ENCODE data around the gene XG. TPM values are rescaled to one million over a fixed set of nuclear protein-coding genes. Genes with fewer than 3 reads are reported as not detected.

XG gene
- total and polyA plus RNA-seq, 2 donors (not counting 3 experiments of a cell fraction or from before 2014, with no cell fraction given) = 0.10 TPM; not detected in 1

DNA sequence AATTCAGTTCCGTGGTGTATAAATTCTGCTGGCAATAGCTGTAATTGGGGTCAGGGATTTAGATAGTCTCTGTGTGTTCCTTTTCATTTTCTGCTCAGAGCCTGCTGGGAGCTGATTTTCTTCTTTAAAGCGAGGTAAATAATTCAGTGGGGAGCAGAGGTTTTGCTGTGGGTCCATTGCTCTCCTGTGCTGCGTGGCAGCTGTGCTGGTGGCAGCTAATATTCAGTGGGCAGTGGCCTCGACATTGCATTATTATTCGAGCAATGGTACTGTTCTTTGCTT, 13.7 kb downstream of the XG start:
- Histone ChIP-seq H3K36me3 (ENCODE audit: control insufficient read depth in 2 of 2, extremely low read depth in 1 of 2, insufficient read depth in 2 of 2, low read length in 2 of 2) (no peaks in the 10 kb centered on the region), H3K27me3 (ENCODE audit: control insufficient read depth in 2 of 2, insufficient read depth in 2 of 2, low read length in 2 of 2) (no peaks in the 10 kb centered on the region), H4K20me1 (replicated peaks; ENCODE audit: control insufficient read depth, extremely low read depth, insufficient read depth, low read length) (no peaks in the 10 kb centered on the region), H3K9me1 (replicated peaks; ENCODE audit: control insufficient read depth, extremely low read depth, insufficient read depth, low read length) (no peaks in the 10 kb centered on the region), H3K27ac (ENCODE audit: insufficient read depth, low read depth, low read length) (no peak overlapping the region), H3K4me3 (replicated peaks in 1 of 3; ENCODE audit: insufficient read depth in 1 of 3, low read depth in 1 of 3, low read length in 3 of 3) (no peak overlapping the region), H2AFZ (ENCODE audit: low read depth, low read length) (no peak overlapping the region), H3K79me2 (ENCODE audit: control insufficient read depth, insufficient read depth, low read length) (no peaks in the 10 kb centered on the region), H3K4me2 (ENCODE audit: insufficient read depth, low read length) (no peak overlapping the region), H3K9me3 (replicated peaks; ENCODE audit: control insufficient read depth, insufficient read depth, low read length) (no peaks in the 10 kb centered on the region), H3K9ac (replicated peaks; ENCODE audit: extremely low read depth, insufficient read depth, low read length) (no peak overlapping the region), H3K4me1 (ENCODE audit: control insufficient read depth, extremely low read depth, insufficient read depth, low read length) (peaks cover 4% of the 10 kb centered on the region)
- TF ChIP-seq JUN (IDR thresholded peaks at IDR 0.05; ENCODE audit: borderline replicate concordance, insufficient read depth, insufficient read length, low read depth) (no peak), MYC (IDR thresholded peaks at IDR 0.05; ENCODE audit: low read depth, low read length) (no peak), POLR2AphosphoS5 (IDR thresholded peaks at IDR 0.05; ENCODE audit: insufficient read depth, low read depth, low read length) (no peak), GATA2 (IDR thresholded peaks at IDR 0.05; ENCODE audit: insufficient read depth, insufficient read length, low read depth, low read length) (no peak), POLR2A (IDR thresholded peaks at IDR 0.05; ENCODE audit: low read depth, low read length) (no peak), EZH2 (IDR thresholded peaks at IDR 0.05; ENCODE audit: borderline replicate concordance, low read depth, low read length, severe bottlenecking) (no peak), FOS (IDR thresholded peaks at IDR 0.05; ENCODE audit: borderline replicate concordance, insufficient read depth, low read length) (no peak)
- TF ChIP-seq, protein P1, sequence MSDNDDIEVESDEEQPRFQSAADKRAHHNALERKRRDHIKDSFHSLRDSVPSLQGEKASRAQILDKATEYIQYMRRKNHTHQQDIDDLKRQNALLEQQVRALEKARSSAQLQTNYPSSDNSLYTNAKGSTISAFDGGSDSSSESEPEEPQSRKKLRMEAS (IDR thresholded peaks at IDR 0.05; ENCODE audit: insufficient read depth, insufficient read length) = no peak
- TF ChIP-seq, protein P2, sequence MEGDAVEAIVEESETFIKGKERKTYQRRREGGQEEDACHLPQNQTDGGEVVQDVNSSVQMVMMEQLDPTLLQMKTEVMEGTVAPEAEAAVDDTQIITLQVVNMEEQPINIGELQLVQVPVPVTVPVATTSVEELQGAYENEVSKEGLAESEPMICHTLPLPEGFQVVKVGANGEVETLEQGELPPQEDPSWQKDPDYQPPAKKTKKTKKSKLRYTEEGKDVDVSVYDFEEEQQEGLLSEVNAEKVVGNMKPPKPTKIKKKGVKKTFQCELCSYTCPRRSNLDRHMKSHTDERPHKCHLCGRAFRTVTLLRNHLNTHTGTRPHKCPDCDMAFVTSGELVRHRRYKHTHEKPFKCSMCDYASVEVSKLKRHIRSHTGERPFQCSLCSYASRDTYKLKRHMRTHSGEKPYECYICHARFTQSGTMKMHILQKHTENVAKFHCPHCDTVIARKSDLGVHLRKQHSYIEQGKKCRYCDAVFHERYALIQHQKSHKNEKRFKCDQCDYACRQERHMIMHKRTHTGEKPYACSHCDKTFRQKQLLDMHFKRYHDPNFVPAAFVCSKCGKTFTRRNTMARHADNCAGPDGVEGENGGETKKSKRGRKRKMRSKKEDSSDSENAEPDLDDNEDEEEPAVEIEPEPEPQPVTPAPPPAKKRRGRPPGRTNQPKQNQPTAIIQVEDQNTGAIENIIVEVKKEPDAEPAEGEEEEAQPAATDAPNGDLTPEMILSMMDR (IDR thresholded peaks at IDR 0.05; ENCODE audit: extremely low read depth in 1 of 2, insufficient read depth in 1 of 2, low read depth in 1 of 2, low read length in 2 of 2) = no peak
- POLR2A ChIA-PET = no interaction called here
- intact Hi-C loops (cut with micrococcal nuclease) (no loop called here), dilution Hi-C loops (cut with MboI; ENCODE audit: extremely low pct_ligation_motif_present, low sequenced_read_pairs) (no loop called here)
- DNase-seq (ENCODE audit: low read depth, low spot score) (no peak), FAIRE-seq (no peak)
- CTCF ChIA-PET = no interaction called here
- no TSS peak for BruUV-seq (replicated peaks)
